H1 (cell line): Measurements from ENCODE around the gene POLR2H. TPM values are rescaled to one million over a fixed set of nuclear protein-coding genes. Genes with fewer than 3 reads are reported as not detected.

Experiments
- ASH2L ChIP-seq: fragments of 200-600, 300-600 bp; sonication (generic); IDR thresholded peaks from one replicate; pipeline ENCODE4 v1.7.1; 2017; ENCODE audit warnings: low read length
- BACH1 ChIP-seq: IDR thresholded peaks from 2 replicates; pipeline ENCODE4 v1.6.1; 2012; ENCODE audit warnings: low read length, improper control_type of control experiment
- CBX8 ChIP-seq: fragments of 300-800, 300-1000 bp; sonication (generic); IDR thresholded peaks from 2 replicates; pipeline ENCODE4 v1.7.1; 2016; ENCODE audit warnings: low read depth, low read length, borderline replicate concordance
- CEBPB ChIP-seq: IDR thresholded peaks from 2 replicates; pipeline ENCODE4 v1.6.1; 2012; ENCODE audit warnings: low read depth, low read length
- CREB1 ChIP-seq: IDR thresholded peaks from 2 replicates; pipeline ENCODE4 v1.6.1; 2012; ENCODE audit warnings: inconsistent platforms
- EZH2 ChIP-seq: fragments of 200-600 bp; sonication (generic); IDR thresholded peaks from 2 replicates; pipeline ENCODE4 v1.7.1; 2012; ENCODE audit warnings: low read depth, mild to moderate bottlenecking, moderate library complexity, low read length, inconsistent platforms; ENCODE audit not compliant: severe bottlenecking
- FOSL1 ChIP-seq: IDR thresholded peaks from 2 replicates; pipeline ENCODE4 v1.6.1; 2011; ENCODE audit warnings: mild to moderate bottlenecking, low read depth, low read length, moderate library complexity; ENCODE audit not compliant: insufficient read depth
- GTF2F1 ChIP-seq: IDR thresholded peaks from 2 replicates; pipeline ENCODE4 v1.6.1; 2012; ENCODE audit warnings: low read depth, low read length, improper control_type of control experiment, borderline replicate concordance
- HDAC2 ChIP-seq, 2 experiments: fragments of 300-600 bp in 1 of 2; sonication (generic) in 1 of 2; IDR thresholded peaks; 2 replicates each; pipeline ENCODE4 v1.6.1; 2011 to 2012; ENCODE audit warnings: low read depth in 2 of 2, low read length in 2 of 2, mild to moderate bottlenecking in 2 of 2, moderate library complexity in 2 of 2, borderline replicate concordance in 1 of 2, inconsistent platforms in 1 of 2
- JUND ChIP-seq: IDR thresholded peaks from 2 replicates; pipeline ENCODE4 v1.6.1; 2011; ENCODE audit warnings: mild to moderate bottlenecking, improper control_type of control experiment, low read length
- KDM1A ChIP-seq: fragments of 200-600, 300-600 bp; sonication (generic); IDR thresholded peaks from 2 replicates; pipeline ENCODE4 v1.7.1; 2016; ENCODE audit warnings: mild to moderate bottlenecking, low read length, borderline replicate concordance
- MAFK ChIP-seq: IDR thresholded peaks from 2 replicates; pipeline ENCODE4 v1.6.1; 2012; ENCODE audit warnings: low read depth, mild to moderate bottlenecking, improper control_type of control experiment, low read length
- NRF1 ChIP-seq: IDR thresholded peaks from 2 replicates; pipeline ENCODE4 v1.6.1; 2011; ENCODE audit warnings: mild to moderate bottlenecking, low read depth, low read length, improper control_type of control experiment
- POLR2AphosphoS5 ChIP-seq: IDR thresholded peaks from 2 replicates; pipeline ENCODE4 v1.6.1; 2011; ENCODE audit warnings: low read depth, low read length
- RAD21 ChIP-seq, 2 experiments: IDR thresholded peaks in 1 of 2; conservative IDR thresholded peaks in 1 of 2; 2 replicates each; pipeline ENCODE4 v1.6.1; 2011; ENCODE audit warnings: low read depth in 2 of 2, low read length in 2 of 2, improper control_type of control experiment in 1 of 2, inconsistent platforms in 1 of 2, mild to moderate bottlenecking in 1 of 2, moderate library complexity in 1 of 2
- RFX5 ChIP-seq: IDR thresholded peaks from 2 replicates; pipeline ENCODE4 v1.6.1; 2011; ENCODE audit warnings: low read depth, low read length, improper control_type of control experiment, borderline replicate concordance
- SAP30 ChIP-seq: fragments of 300-600 bp; sonication (generic); IDR thresholded peaks from 2 replicates; pipeline ENCODE4 v1.7.1; 2012; ENCODE audit warnings: low read length, moderate library complexity, mild to moderate bottlenecking, inconsistent platforms; ENCODE audit not compliant: insufficient read depth, insufficient replicate concordance
- SIN3A ChIP-seq, 2 experiments: IDR thresholded peaks in 1 of 2; conservative IDR thresholded peaks in 1 of 2; 2 replicates each; pipeline ENCODE4 v1.6.1; 2011 to 2012; ENCODE audit warnings: low read length in 2 of 2, improper control_type of control experiment in 1 of 2, low read depth in 1 of 2, mild to moderate bottlenecking in 1 of 2
- SP2 ChIP-seq: IDR thresholded peaks from 2 replicates; pipeline ENCODE4 v1.6.1; 2012; ENCODE audit warnings: mild to moderate bottlenecking, low read length, inconsistent platforms
- ZNF274 ChIP-seq: IDR thresholded peaks from 2 replicates; pipeline ENCODE4 v1.7.0; 2012; ENCODE audit warnings: low read length, borderline replicate concordance; ENCODE audit errors: extremely low read depth
- polyA plus RNA-seq, 7 experiments: library from polyadenylated mRNA; depleted of rRNA in 3 of 7; stranded (reverse) in 5 of 7; unstranded in 2 of 7; fragments of >200 nt in 5 of 7; fragments of 200-250 nt in 2 of 7; gene quantifications; 1 replicate in 5 of 7; 2 replicates in 1 of 7; 4 replicates in 1 of 7; pipeline versions ENCODE4 v1.2.1 to v1.2.3, GENCODE V29; 2011 to 2013; ENCODE audit warnings: missing spikeins in 2 of 7, mixed read lengths in 2 of 7
- total RNA-seq: library from RNA; stranded (reverse); fragmentation: NEBNext Ultra II Directional; extraction: Animal tissue kit (Norgen Biotek cat#: 25700); gene quantifications from 2 replicates; pipeline ENCODE4 v1.2.1, GENCODE V29; 2021
- TF ChIP-seq, protein P1 (sequence below): IDR thresholded peaks from 2 replicates; pipeline ENCODE4 v1.6.1; 2012; ENCODE audit warnings: inconsistent platforms
- TF ChIP-seq, protein P2 (sequence below): IDR thresholded peaks from 2 replicates; pipeline ENCODE4 v1.6.1; 2012; ENCODE audit warnings: low read length, inconsistent platforms
- TF ChIP-seq, protein P3 (sequence below): IDR thresholded peaks from 2 replicates; pipeline ENCODE4 v1.6.1; 2012; ENCODE audit warnings: inconsistent platforms

POLR2H gene
- total and polyA plus RNA-seq, 2 of the 8 experiments (the other 6 are each of a cell fraction or from before 2014, with no cell fraction given), result 113 to 335 TPM

DNA sequence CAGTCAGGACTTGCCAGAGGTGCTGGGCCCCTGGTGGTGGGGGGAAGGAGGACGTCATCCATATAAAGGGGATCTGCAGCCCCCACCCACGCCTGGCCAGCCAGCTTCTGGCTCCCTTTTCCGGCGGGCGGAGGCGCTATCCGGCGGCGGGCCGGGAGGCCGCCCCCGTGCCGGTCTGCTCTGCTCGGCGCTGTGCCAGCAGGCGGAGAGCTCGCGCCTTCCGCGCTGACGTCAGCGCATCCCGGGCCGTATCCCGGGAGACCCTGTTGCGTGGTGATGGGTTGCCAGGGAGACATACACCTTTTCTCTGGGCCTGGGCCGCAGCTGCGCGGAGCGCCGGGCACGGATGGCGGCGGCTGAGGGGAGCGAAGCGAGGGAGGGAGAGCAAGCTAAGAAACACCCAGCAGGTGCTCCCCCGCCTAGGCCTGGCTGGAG, 23.0 kb upstream of the POLR2H start (continued):
- TF ChIP-seq CBX8 (no peak), BACH1 (no peak), POLR2AphosphoS5 (no peak), SIN3A (conservative IDR thresholded peaks at IDR 0.05 in 1 of 2, IDR thresholded peaks at IDR 0.05 in 1 of 2; ENCODE audit: low read depth in 1 of 2, low read length in 2 of 2) (peak; percentile 74 to 86; a peak in 3 of 4 replicates), KDM1A (no peak), RFX5 (peak; percentile 78), SP2 (no peak), RAD21 (IDR thresholded peaks at IDR 0.05 in 1 of 2, conservative IDR thresholded peaks at IDR 0.05 in 1 of 2; ENCODE audit: low read depth in 2 of 2, low read length in 2 of 2) (no peak; a peak in 1 of 4 replicates), HDAC2 (IDR thresholded peaks at IDR 0.05; ENCODE audit: borderline replicate concordance in 1 of 2, low read depth in 2 of 2, low read length in 2 of 2) (no peak), EZH2 (no peak), JUND (peak; percentile 78; the same call in 1 of the 2 replicates), MAFK (no peak), ZNF274 (no peak), FOSL1 (no peak), CREB1 (peak; percentile 90), GTF2F1 (no peak), SAP30 (no peak), NRF1 (no peak), CEBPB (no peak), ASH2L (peak; percentile 35)
- TF ChIP-seq, protein P1, sequence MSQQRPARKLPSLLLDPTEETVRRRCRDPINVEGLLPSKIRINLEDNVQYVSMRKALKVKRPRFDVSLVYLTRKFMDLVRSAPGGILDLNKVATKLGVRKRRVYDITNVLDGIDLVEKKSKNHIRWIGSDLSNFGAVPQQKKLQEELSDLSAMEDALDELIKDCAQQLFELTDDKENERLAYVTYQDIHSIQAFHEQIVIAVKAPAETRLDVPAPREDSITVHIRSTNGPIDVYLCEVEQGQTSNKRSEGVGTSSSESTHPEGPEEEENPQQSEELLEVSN, result peak; percentile 15; the same call in 1 of the 2 replicates
- TF ChIP-seq, protein P2, sequence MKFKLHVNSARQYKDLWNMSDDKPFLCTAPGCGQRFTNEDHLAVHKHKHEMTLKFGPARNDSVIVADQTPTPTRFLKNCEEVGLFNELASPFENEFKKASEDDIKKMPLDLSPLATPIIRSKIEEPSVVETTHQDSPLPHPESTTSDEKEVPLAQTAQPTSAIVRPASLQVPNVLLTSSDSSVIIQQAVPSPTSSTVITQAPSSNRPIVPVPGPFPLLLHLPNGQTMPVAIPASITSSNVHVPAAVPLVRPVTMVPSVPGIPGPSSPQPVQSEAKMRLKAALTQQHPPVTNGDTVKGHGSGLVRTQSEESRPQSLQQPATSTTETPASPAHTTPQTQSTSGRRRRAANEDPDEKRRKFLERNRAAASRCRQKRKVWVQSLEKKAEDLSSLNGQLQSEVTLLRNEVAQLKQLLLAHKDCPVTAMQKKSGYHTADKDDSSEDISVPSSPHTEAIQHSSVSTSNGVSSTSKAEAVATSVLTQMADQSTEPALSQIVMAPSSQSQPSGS, result peak; percentile 87
- TF ChIP-seq, protein P3, sequence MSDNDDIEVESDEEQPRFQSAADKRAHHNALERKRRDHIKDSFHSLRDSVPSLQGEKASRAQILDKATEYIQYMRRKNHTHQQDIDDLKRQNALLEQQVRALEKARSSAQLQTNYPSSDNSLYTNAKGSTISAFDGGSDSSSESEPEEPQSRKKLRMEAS, result peak; percentile 52
